OCI-LY1 (cell line): ENCODE measurements around the gene LATS2.

Experiments
- EZH2 ChIP-seq: fragments of 200-600 bp; sonication (generic), shearing (Covaris generic); IDR thresholded peaks from 2 replicates; pipeline ENCODE4 v1.8.0; 2017; ENCODE audit warnings: borderline replicate concordance, mixed run types, mild to moderate bottlenecking, antibody characterized with exemption, low read length, moderate library complexity, mixed read lengths
- TF ChIP-seq, protein P1 (sequence below): fragments of 200-600 bp; sonication (generic), shearing (Covaris generic); IDR thresholded peaks from 2 replicates; pipeline ENCODE4 v1.5.1; 2017; ENCODE audit warnings: mild to moderate bottlenecking, antibody characterized with exemption, low read length, moderate library complexity, mixed read lengths

- TF ChIP-seq, protein P1, sequence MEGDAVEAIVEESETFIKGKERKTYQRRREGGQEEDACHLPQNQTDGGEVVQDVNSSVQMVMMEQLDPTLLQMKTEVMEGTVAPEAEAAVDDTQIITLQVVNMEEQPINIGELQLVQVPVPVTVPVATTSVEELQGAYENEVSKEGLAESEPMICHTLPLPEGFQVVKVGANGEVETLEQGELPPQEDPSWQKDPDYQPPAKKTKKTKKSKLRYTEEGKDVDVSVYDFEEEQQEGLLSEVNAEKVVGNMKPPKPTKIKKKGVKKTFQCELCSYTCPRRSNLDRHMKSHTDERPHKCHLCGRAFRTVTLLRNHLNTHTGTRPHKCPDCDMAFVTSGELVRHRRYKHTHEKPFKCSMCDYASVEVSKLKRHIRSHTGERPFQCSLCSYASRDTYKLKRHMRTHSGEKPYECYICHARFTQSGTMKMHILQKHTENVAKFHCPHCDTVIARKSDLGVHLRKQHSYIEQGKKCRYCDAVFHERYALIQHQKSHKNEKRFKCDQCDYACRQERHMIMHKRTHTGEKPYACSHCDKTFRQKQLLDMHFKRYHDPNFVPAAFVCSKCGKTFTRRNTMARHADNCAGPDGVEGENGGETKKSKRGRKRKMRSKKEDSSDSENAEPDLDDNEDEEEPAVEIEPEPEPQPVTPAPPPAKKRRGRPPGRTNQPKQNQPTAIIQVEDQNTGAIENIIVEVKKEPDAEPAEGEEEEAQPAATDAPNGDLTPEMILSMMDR, result no peak
- no peak for TF ChIP-seq EZH2
These were observed 79.9 kb downstream of the LATS2 start for GRCh38 chr13:20981370-20982095.
